Measurements from ENCODE around the gene AVP.
"Not testable (repeated sequence)": the region's sequence is repeated elsewhere in the genome, so short reads cannot be mapped to it uniquely, and the experiment has no call there.

AVP gene

GRCh38 chr20:3082955-3083952 is 1.3 kb downstream of the AVP start:
- DNase-seq, result no peak

GRCh38 chr20:3082306-3082951 is 2.1 kb downstream of the AVP start:
- DNase-seq, result no peak

GRCh38 chr20:3081641-3082040 is 2.9 kb downstream of the AVP start:
- no peak for DNase-seq

- DNase-seq, result no peak
Observed at GRCh38 chr20:3080939-3081388, 3.6 kb downstream of the AVP start.

- DNase-seq, result no peak
Observed at GRCh38 chr20:3077618-3078134, 6.8 kb downstream of the AVP start.

GRCh38 chr20:3075315-3075714 is 9.2 kb downstream of the AVP start:
- DNase-seq, result not testable (repeated sequence)

GRCh38 chr20:3074812-3075211 is 9.7 kb downstream of the AVP start:
- DNase-seq, result no peak

GRCh38 chr20:3073251-3073643 is 11.3 kb downstream of the AVP start:
- DNase-seq, result not testable (repeated sequence)

- DNase-seq, result no peak
Observed at GRCh38 chr20:3072530-3073250, 11.8 kb downstream of the AVP start.

- DNase-seq, result no peak
Observed at GRCh38 chr20:3071610-3072529, 12.7 kb downstream of the AVP start, which contains the start of gene OXT. TSS of gene OXT (plus strand) at chr20:3071620. CDS start at chr20:3071656, 36 bp downstream.

- no peak for DNase-seq
Observed at GRCh38 chr20:3071266-3071609, 13.3 kb downstream of the AVP start.

GRCh38 chr20:3070725-3071124 is 13.8 kb downstream of the AVP start:
- no peak for DNase-seq

GRCh38 chr20:3068986-3069900 is 15.3 kb downstream of the AVP start:
- DNase-seq, result peak; percentile 76

GRCh38 chr20:3068075-3068474 is 16.4 kb downstream of the AVP start:
- DNase-seq, result no peak

- peak; percentile 54 for DNase-seq
Observed at GRCh38 chr20:3067139-3068014, 17.1 kb downstream of the AVP start.

- not testable (repeated sequence) for DNase-seq
Observed at GRCh38 chr20:3064119-3064518, 20.4 kb downstream of the AVP start.

- DNase-seq, result no peak
Observed at GRCh38 chr20:3059489-3059888, 25.0 kb downstream of the AVP start.

GRCh38 chr20:3051385-3052019 is 33.0 kb downstream of the AVP start:
- DNase-seq, result no peak
